Panc1 (cell line): ENCODE results near the gene SDK2. TPM values are rescaled to one million over a fixed set of nuclear protein-coding genes. Genes with fewer than 3 reads are reported as not detected.

Experiments used
- ATAC-seq: fragments of 200-7000 bp; cut with Tn5 transposase; 2 replicates; pipeline ENCODE4 v1.9.1; 2020; ENCODE audit warnings: mild to moderate bottlenecking, moderate library complexity
- BruUV-seq: library from RNA; stranded (reverse); fragments of 400-500 nt; replicated peaks from 2 replicates; lab custom pipeline; 2021; lab: Mats Ljungman, UMichigan
- CTCF ChIA-PET: fragments of 300-600 bp; sonication (Branson Sonifier 250); formaldehyde crosslinking; loops from one replicate; lab custom pipeline; 2022; ENCODE audit warnings: antibody characterized with exemption; lab: Charles Lee
- POLR2A ChIA-PET: fragments of 300-600 bp; sonication (Branson Sonifier 250); formaldehyde crosslinking; loops from one replicate; lab custom pipeline; 2022; ENCODE audit warnings: antibody characterized with exemption; lab: Charles Lee
- DNase-seq: peaks from one replicate; pipeline ENCODE4 v3.0.0-alpha.2; 2010; ENCODE audit warnings: low read depth, low spot score
- H3K27ac ChIP-seq: 2 replicates; pipeline ENCODE4 v1.5.1; 2011; ENCODE audit warnings: mild to moderate bottlenecking, low read length, inconsistent platforms
- H3K27me3 ChIP-seq: fragments of 200-500 bp; sonication (Bioruptor generic); 2 replicates; pipeline ENCODE4 v1.6.0; 2014; ENCODE audit warnings: low read length, inconsistent platforms; ENCODE audit not compliant: control insufficient read depth, insufficient read depth
- H3K36me3 ChIP-seq: fragments of 200-500 bp; sonication (Bioruptor generic); 2 replicates; pipeline ENCODE4 v1.5.1; 2014; ENCODE audit warnings: inconsistent platforms, mild to moderate bottlenecking, low read length, moderate library complexity; ENCODE audit not compliant: control insufficient read depth, insufficient read depth
- H3K4me1 ChIP-seq: 2 replicates; pipeline ENCODE4 v1.5.1; 2011; ENCODE audit warnings: inconsistent platforms, mild to moderate bottlenecking, low read length, moderate library complexity; ENCODE audit not compliant: control insufficient read depth, insufficient read depth
- H3K4me3 ChIP-seq, 2 experiments: 2 replicates each; pipeline ENCODE4 v1.5.1; 2011 to 2012; ENCODE audit warnings: low read depth in 2 of 2, low read length in 2 of 2, mild to moderate bottlenecking in 2 of 2, inconsistent platforms in 1 of 2, moderate library complexity in 1 of 2
- H3K9me3 ChIP-seq: fragments of 200-500 bp; sonication (Bioruptor generic); 2 replicates; pipeline ENCODE4 v1.5.1; 2014; ENCODE audit warnings: low read depth, mild to moderate bottlenecking, inconsistent platforms, low read length, moderate library complexity; ENCODE audit not compliant: control insufficient read depth, insufficient read depth
- POLR2AphosphoS5 ChIP-seq: IDR thresholded peaks from 2 replicates; pipeline ENCODE4 v1.6.1; 2012; ENCODE audit warnings: mild to moderate bottlenecking, low read depth, low read length, moderate library complexity
- SIN3A ChIP-seq: IDR thresholded peaks from 2 replicates; pipeline ENCODE4 v1.6.1; 2012; ENCODE audit warnings: low read depth, mild to moderate bottlenecking, low read length, moderate library complexity, borderline replicate concordance; ENCODE audit not compliant: insufficient read depth
- TCF7L2 ChIP-seq: IDR thresholded peaks from 2 replicates; pipeline ENCODE4 v1.6.1; 2011; ENCODE audit warnings: mild to moderate bottlenecking, low read depth, low read length, inconsistent platforms
- in situ Hi-C: cut with HindIII; loops from 2 replicates; pipeline ENCODE4 v1.10.0; 2016; ENCODE audit warnings: low sequenced_read_pairs, low pct_unique_long_range_greater_than_20kb
- intact Hi-C: fragments of 100-400 bp; cut with micrococcal nuclease; formaldehyde crosslinking; loops from one replicate; pipeline ENCODE4 v1.10.0; 2022; ENCODE audit not compliant: unreplicated experiment
- total RNA-seq: library from RNA; stranded (reverse); gene quantifications from one replicate; pipeline ENCODE4 v1.2.1, GENCODE V29; 2021; ENCODE audit not compliant: unreplicated experiment
- TF ChIP-seq, protein P1 (sequence below), 2 experiments: IDR thresholded peaks; 2 replicates each; pipeline ENCODE4 v1.6.1; 2011 to 2012; ENCODE audit warnings: low read depth in 2 of 2, control low read depth in 1 of 2, low read length in 1 of 2, mild to moderate bottlenecking in 1 of 2, moderate library complexity in 1 of 2; ENCODE audit not compliant: insufficient read depth in 1 of 2
- TF ChIP-seq, protein P2 (sequence below): fragments of 450-650 bp; IDR thresholded peaks from 2 replicates; pipeline ENCODE4 v1.5.1; 2017; ENCODE audit warnings: mild to moderate bottlenecking

Gene SDK2
- total RNA-seq, 1 experiment from 2014 or later, result 0.41 TPM

DNA sequence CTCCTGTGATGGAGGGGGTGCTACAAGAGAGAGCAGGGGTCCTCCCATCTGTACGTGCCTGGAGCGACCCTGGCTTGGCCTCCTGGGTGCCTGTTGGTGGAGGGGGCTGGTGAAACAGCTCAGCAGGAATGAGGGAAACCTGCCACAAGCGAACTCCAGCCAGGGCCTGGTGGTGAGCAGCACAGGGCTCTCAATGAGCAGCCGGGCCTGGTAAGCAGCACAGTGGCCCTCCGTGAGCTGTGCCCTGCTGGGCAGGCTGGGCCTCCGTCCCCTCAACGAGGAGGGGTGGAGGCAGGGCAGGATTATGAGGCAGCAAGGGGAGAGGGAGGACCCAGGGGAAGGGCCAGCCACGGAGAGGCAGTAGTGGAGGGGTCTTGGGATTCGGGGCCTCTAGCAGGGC, 101.9 kb downstream of the SDK2 start:
- DNase-seq (no peak), ATAC-seq (no peak)
- H3K27ac ChIP-seq, result no peak overlapping the region
- TF ChIP-seq POLR2AphosphoS5, result no peak
- TF ChIP-seq, protein P1, sequence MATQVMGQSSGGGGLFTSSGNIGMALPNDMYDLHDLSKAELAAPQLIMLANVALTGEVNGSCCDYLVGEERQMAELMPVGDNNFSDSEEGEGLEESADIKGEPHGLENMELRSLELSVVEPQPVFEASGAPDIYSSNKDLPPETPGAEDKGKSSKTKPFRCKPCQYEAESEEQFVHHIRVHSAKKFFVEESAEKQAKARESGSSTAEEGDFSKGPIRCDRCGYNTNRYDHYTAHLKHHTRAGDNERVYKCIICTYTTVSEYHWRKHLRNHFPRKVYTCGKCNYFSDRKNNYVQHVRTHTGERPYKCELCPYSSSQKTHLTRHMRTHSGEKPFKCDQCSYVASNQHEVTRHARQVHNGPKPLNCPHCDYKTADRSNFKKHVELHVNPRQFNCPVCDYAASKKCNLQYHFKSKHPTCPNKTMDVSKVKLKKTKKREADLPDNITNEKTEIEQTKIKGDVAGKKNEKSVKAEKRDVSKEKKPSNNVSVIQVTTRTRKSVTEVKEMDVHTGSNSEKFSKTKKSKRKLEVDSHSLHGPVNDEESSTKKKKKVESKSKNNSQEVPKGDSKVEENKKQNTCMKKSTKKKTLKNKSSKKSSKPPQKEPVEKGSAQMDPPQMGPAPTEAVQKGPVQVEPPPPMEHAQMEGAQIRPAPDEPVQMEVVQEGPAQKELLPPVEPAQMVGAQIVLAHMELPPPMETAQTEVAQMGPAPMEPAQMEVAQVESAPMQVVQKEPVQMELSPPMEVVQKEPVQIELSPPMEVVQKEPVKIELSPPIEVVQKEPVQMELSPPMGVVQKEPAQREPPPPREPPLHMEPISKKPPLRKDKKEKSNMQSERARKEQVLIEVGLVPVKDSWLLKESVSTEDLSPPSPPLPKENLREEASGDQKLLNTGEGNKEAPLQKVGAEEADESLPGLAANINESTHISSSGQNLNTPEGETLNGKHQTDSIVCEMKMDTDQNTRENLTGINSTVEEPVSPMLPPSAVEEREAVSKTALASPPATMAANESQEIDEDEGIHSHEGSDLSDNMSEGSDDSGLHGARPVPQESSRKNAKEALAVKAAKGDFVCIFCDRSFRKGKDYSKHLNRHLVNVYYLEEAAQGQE (IDR thresholded peaks at IDR 0.05; ENCODE audit: insufficient read depth in 1 of 2, low read depth in 2 of 2, low read length in 1 of 2), result no peak
- no peak for TF ChIP-seq SIN3A
- in situ Hi-C loops, result no loop called here
- H3K4me1 ChIP-seq, result no peaks in the 10 kb centered on the region
- no peaks in the 10 kb centered on the region for H3K9me3 ChIP-seq
- POLR2A ChIA-PET, result no interaction called here
- H3K4me3 ChIP-seq, result no peak overlapping the region
- peaks cover 8% of the 10 kb centered on the region for H3K27me3 ChIP-seq
- intact Hi-C loops, result no loop called here
- H3K36me3 ChIP-seq, result no peaks in the 10 kb centered on the region
- BruUV-seq, result no TSS peak
- CTCF ChIA-PET, result no interaction called here

DNA sequence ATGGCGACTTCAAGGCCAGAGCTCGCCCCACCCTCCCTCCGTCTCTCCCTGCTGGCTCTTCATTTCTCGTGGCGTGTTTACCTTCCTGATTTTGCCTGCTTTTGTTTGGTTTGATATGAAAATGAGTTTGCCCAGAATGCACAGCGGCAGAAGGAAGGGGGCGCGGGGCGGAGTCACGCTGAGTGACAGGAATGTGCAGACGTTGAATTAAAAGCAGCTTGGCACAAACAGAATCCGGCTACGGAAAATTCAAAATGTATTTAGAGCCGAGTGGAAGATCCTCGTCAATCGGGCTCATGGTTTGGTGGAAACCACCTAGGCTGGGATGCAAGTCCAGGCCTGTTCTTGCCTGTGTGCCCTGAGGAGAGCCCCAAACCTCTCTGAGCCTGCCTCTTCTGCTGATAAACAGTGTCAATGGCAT, 102.7 kb downstream of the SDK2 start:
- Histone ChIP-seq H3K36me3 (no peaks in the 10 kb centered on the region), H3K27ac (no peak overlapping the region), H3K4me1 (no peaks in the 10 kb centered on the region), H3K9me3 (no peaks in the 10 kb centered on the region), H3K4me3 (no peak overlapping the region), H3K27me3 (peaks cover 6% of the 10 kb centered on the region)
- no peak for DNase-seq
- intact Hi-C loops, result no loop called here
- TF ChIP-seq, protein P1 (IDR thresholded peaks at IDR 0.05; ENCODE audit: insufficient read depth in 1 of 2, low read depth in 2 of 2, low read length in 1 of 2), result no peak
- TF ChIP-seq, protein P2, sequence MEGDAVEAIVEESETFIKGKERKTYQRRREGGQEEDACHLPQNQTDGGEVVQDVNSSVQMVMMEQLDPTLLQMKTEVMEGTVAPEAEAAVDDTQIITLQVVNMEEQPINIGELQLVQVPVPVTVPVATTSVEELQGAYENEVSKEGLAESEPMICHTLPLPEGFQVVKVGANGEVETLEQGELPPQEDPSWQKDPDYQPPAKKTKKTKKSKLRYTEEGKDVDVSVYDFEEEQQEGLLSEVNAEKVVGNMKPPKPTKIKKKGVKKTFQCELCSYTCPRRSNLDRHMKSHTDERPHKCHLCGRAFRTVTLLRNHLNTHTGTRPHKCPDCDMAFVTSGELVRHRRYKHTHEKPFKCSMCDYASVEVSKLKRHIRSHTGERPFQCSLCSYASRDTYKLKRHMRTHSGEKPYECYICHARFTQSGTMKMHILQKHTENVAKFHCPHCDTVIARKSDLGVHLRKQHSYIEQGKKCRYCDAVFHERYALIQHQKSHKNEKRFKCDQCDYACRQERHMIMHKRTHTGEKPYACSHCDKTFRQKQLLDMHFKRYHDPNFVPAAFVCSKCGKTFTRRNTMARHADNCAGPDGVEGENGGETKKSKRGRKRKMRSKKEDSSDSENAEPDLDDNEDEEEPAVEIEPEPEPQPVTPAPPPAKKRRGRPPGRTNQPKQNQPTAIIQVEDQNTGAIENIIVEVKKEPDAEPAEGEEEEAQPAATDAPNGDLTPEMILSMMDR, result no peak
- TF ChIP-seq TCF7L2, result no peak
- ChIA-PET POLR2A (no interaction called here), CTCF (no interaction called here)
- ATAC-seq, result no peak
- in situ Hi-C loops, result no loop called here
- BruUV-seq, result no TSS peak
